CD14-positive monocyte (primary cell): ENCODE measurements around the gene SLAMF7. TPM values are rescaled to one million over a fixed set of nuclear protein-coding genes. Genes with fewer than 3 reads are reported as not detected.
"Not testable (repeated sequence)": the region's sequence is repeated elsewhere in the genome, so short reads cannot be mapped to it uniquely, and the experiment has no call there.

Source experiments
- DNase-seq, 3 donors: peaks; one replicate each; pipeline ENCODE4 v3.0.0-alpha.2; 2011 to 2022
- H2AFZ ChIP-seq: 2 replicates; pipeline ENCODE4 v1.6.0; 2012; ENCODE audit warnings: mild to moderate bottlenecking, low read depth, low read length, inconsistent platforms; ENCODE audit not compliant: insufficient read depth, poor library complexity, severe bottlenecking
- H3K27ac ChIP-seq, 2 donors: 1 replicate in 1 of 2; 2 replicates in 1 of 2; pipeline ENCODE4 v1.5.1; 2012 to 2013; ENCODE audit warnings: low read length in 2 of 2, control low read depth in 1 of 2, inconsistent platforms in 1 of 2, low read depth in 1 of 2, mild to moderate bottlenecking in 1 of 2
- H3K27me3 ChIP-seq, 2 donors: one replicate each; pipeline versions ENCODE4 v1.6.0 to v1.6.1; 2011 to 2013; ENCODE audit warnings: low read length in 2 of 2; ENCODE audit not compliant: control insufficient read depth in 2 of 2, insufficient read depth in 2 of 2
- H3K36me3 ChIP-seq, 2 donors: replicated peaks in 1 of 2; 1 replicate in 1 of 2; 2 replicates in 1 of 2; pipeline versions ENCODE4 v1.5.1 to v1.6.1; 2012 to 2013; ENCODE audit warnings: low read length in 2 of 2, control low read depth in 1 of 2, inconsistent platforms in 1 of 2, mild to moderate bottlenecking in 1 of 2; ENCODE audit not compliant: insufficient read depth in 2 of 2, control insufficient read depth in 1 of 2
- H3K4me1 ChIP-seq, 2 donors: 1 replicate in 1 of 2; 2 replicates in 1 of 2; pipeline versions ENCODE4 v1.5.1 to v1.6.1; 2012 to 2013; ENCODE audit warnings: low read length in 2 of 2, control low read depth in 1 of 2, inconsistent platforms in 1 of 2, mild to moderate bottlenecking in 1 of 2, moderate library complexity in 1 of 2; ENCODE audit not compliant: insufficient read depth in 2 of 2, control insufficient read depth in 1 of 2
- H3K4me2 ChIP-seq: replicated peaks from 2 replicates; pipeline ENCODE3; 2012; ENCODE audit warnings: low read length, moderate library complexity, mild to moderate bottlenecking; ENCODE audit not compliant: poor library complexity, severe bottlenecking; ENCODE audit errors: extremely low read depth
- H3K4me3 ChIP-seq, 3 experiments: fragments of 200-600 bp in 1 of 3; sonication (generic) in 1 of 3; replicated peaks in 1 of 3; 1 replicate in 2 of 3; 2 replicates in 1 of 3; pipeline ENCODE4 v1.5.1; 2011 to 2013; ENCODE audit warnings: low read length in 3 of 3, mild to moderate bottlenecking in 3 of 3, control low read depth in 2 of 3, low read depth in 2 of 3, inconsistent platforms in 1 of 3, moderate library complexity in 1 of 3
- H3K79me2 ChIP-seq: 2 replicates; pipeline ENCODE4 v1.6.0; 2012; ENCODE audit warnings: mild to moderate bottlenecking, control low read depth, inconsistent platforms, low read length, moderate library complexity; ENCODE audit not compliant: insufficient read depth
- H3K9ac ChIP-seq: 2 replicates; pipeline ENCODE4 v1.6.0; 2017; ENCODE audit warnings: low read length, mild to moderate bottlenecking; ENCODE audit not compliant: insufficient read depth, poor library complexity, severe bottlenecking
- H3K9me3 ChIP-seq, 2 donors: replicated peaks in 1 of 2; 1 replicate in 1 of 2; 2 replicates in 1 of 2; pipeline versions ENCODE4 v1.5.1 to v1.6.1; 2012 to 2013; ENCODE audit warnings: low read length in 2 of 2, control low read depth in 1 of 2; ENCODE audit not compliant: control insufficient read depth in 1 of 2, insufficient read depth in 1 of 2
- H4K20me1 ChIP-seq: 2 replicates; pipeline ENCODE4 v1.6.0; 2012; ENCODE audit warnings: mild to moderate bottlenecking, low read length, control low read depth, moderate library complexity; ENCODE audit not compliant: insufficient read depth
- H3K27ac Mint-ChIP-seq, 7 donors: one replicate each; pipeline ENCODE4 v1.8.0; 2020; ENCODE audit warnings: mild to moderate bottlenecking in 7 of 7, mixed read lengths in 7 of 7, moderate library complexity in 6 of 7, inconsistent platforms in 2 of 7
- H3K27me3 Mint-ChIP-seq, 3 donors: one replicate each; pipeline ENCODE4 v1.8.0; 2021 to 2022; ENCODE audit warnings: low read depth in 3 of 3, mild to moderate bottlenecking in 3 of 3, mixed read lengths in 3 of 3, moderate library complexity in 3 of 3, inconsistent platforms in 1 of 3
- H3K36me3 Mint-ChIP-seq, 2 donors: one replicate each; pipeline ENCODE4 v1.8.0; 2020; ENCODE audit warnings: mixed read lengths in 2 of 2, inconsistent platforms in 1 of 2, mild to moderate bottlenecking in 1 of 2
- H3K4me1 Mint-ChIP-seq: one replicate; pipeline ENCODE4 v1.8.0; 2020; ENCODE audit warnings: mild to moderate bottlenecking, mixed read lengths
- H3K4me3 Mint-ChIP-seq, 2 donors: one replicate each; pipeline ENCODE4 v1.8.0; 2020; ENCODE audit warnings: mild to moderate bottlenecking in 2 of 2, mixed read lengths in 2 of 2, moderate library complexity in 1 of 2
- H3K9me3 Mint-ChIP-seq, 7 donors: one replicate each; pipeline ENCODE4 v1.8.0; 2020 to 2022; ENCODE audit warnings: mixed read lengths in 7 of 7, mild to moderate bottlenecking in 6 of 7, moderate library complexity in 6 of 7, inconsistent platforms in 2 of 7
- WGBS: methylation state at CpG from one replicate; pipeline ENCODE4 v1.1.5; 2013; ENCODE audit warnings: missing lambda C conversion rate; ENCODE audit not compliant: insufficient coverage; 5-methylcytosine and 5-hydroxymethylcytosine counted together
- intact Hi-C, 2 donors: fragments of 100-400 bp; cut with micrococcal nuclease; formaldehyde crosslinking; loops; one replicate each; pipeline versions ENCODE4 v1.15.0 to v1.15.1; 2023
- polyA plus RNA-seq, 3 donors: library from polyadenylated mRNA; depleted of rRNA in 1 of 3; unstranded in 2 of 3; stranded (reverse) in 1 of 3; fragments of 300-500 nt in 2 of 3; fragments of >200 nt in 1 of 3; fragmentation: Illumina TruSeq in 2 of 3; gene quantifications; 1 replicate in 2 of 3; 2 replicates in 1 of 3; pipeline ENCODE4 v1.2.3, GENCODE V29; 2012 to 2021
- TF ChIP-seq, protein P1 (sequence below): fragments of 200-600 bp; IDR thresholded peaks from one replicate; pipeline ENCODE4 v1.8.0; 2022; ENCODE audit warnings: antibody characterized with exemption, mild to moderate bottlenecking

SLAMF7 gene
- polyA plus RNA-seq, 3 donors: 15.4 to 16.0 (median 15.8) TPM

DNA sequence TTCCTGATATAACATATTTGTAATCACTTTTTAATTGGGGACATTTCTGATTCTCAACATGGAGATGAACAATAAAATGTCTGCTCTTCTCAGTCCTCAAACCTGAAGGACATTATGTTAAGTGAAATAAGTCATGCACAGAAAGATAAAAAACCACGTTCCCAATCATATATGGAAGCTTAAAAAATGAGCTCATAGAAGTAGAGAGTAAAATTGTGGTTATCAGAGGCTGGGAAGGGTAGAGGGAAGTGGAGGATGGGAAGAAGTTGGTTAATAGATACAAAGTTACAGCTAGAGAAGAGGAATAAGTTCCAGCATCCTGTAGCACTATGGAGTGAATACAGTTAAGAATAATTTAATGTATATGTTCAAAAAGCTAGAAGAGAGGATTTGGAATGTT is 25.9 kb upstream of the SLAMF7 start:
- H4K20me1 ChIP-seq: peaks cover 10% of the 10 kb centered on the region
- TF ChIP-seq, protein P1, sequence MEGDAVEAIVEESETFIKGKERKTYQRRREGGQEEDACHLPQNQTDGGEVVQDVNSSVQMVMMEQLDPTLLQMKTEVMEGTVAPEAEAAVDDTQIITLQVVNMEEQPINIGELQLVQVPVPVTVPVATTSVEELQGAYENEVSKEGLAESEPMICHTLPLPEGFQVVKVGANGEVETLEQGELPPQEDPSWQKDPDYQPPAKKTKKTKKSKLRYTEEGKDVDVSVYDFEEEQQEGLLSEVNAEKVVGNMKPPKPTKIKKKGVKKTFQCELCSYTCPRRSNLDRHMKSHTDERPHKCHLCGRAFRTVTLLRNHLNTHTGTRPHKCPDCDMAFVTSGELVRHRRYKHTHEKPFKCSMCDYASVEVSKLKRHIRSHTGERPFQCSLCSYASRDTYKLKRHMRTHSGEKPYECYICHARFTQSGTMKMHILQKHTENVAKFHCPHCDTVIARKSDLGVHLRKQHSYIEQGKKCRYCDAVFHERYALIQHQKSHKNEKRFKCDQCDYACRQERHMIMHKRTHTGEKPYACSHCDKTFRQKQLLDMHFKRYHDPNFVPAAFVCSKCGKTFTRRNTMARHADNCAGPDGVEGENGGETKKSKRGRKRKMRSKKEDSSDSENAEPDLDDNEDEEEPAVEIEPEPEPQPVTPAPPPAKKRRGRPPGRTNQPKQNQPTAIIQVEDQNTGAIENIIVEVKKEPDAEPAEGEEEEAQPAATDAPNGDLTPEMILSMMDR: no peak
- Mint-ChIP-seq H3K27me3 (peaks cover 0 to 2% (median 0%) of the 10 kb centered on the region in 3 donors), H3K4me3 (peak overlapping the region in 1 of 2 donors; percentile 68), H3K4me1 (peaks cover 38% of the 10 kb centered on the region), H3K36me3 (no peaks in the 10 kb centered on the region), H3K9me3 (no peaks in the 10 kb centered on the region), H3K27ac (peak overlapping the region in 3 of 7 donors; percentile 97 to 98 (median 98))
- peak in 2 of 3 donors; percentile 49 to 62 for DNase-seq
- H3K9me3 ChIP-seq: no peaks in the 10 kb centered on the region
- H3K4me1 ChIP-seq: peaks cover 51 to 67% of the 10 kb centered on the region in 2 donors
- no peaks in the 10 kb centered on the region for H3K36me3 ChIP-seq
- H3K9ac ChIP-seq: peak overlapping the region; percentile 7
- no peak overlapping the region for H2AFZ ChIP-seq
- H3K27ac ChIP-seq: peak overlapping the region; percentile 94 to 98
- peak overlapping the region; percentile 94 for H3K4me2 ChIP-seq
- peaks cover 43% of the 10 kb centered on the region for H3K79me2 ChIP-seq
- H3K4me3 ChIP-seq: peak overlapping the region in 1 of 3 experiments; percentile 99
- intact Hi-C loops: no loop called here
- no CpG with 5 or more reads among the region's 1 CpG for WGBS
- H3K27me3 ChIP-seq: no peaks in the 10 kb centered on the region

DNA sequence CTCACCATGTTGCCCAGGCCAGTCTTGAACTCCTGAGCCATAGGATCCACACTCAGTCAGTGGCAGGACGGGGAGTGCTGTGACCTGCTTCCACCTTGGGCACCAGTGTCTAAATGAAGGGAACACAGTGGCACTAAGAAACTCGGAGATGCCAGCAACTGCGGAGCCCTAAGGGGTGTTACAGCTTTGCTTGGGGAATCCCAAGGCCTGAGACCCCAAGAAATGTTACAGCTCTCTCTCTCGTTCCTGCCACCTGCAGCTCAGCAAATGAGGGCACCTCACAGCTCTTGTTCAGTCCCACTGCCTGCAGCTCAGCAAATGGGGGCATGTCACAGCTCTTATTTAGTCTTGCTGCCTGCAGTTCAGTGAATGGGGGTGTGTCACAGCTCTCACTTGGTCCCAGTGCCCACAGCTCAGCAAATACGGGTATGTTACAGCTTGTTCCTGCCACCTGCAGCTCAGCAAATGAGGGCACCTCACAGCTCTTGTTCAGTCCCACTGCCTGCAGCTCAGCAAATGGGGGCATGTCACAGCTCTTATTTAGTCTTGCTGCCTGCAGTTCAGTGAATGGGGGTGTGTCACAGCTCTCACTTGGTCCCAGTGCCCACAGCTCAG is 24.9 kb upstream of the SLAMF7 start:
- H3K4me3 ChIP-seq, H3K9me3 Mint-ChIP-seq, H3K4me3 Mint-ChIP-seq, H3K36me3 ChIP-seq, H3K9me3 ChIP-seq, intact Hi-C loops, H3K27me3 Mint-ChIP-seq, DNase-seq, H3K9ac ChIP-seq, H3K27me3 ChIP-seq, H2AFZ ChIP-seq, H3K4me2 ChIP-seq, H3K36me3 Mint-ChIP-seq: not testable (repeated sequence)
- H4K20me1 ChIP-seq: peaks cover 10% of the 10 kb centered on the region
- H3K4me1 ChIP-seq: peaks cover 51 to 67% of the 10 kb centered on the region in 2 donors
- 91% methylated on average over 3 of the region's 5 CpGs for WGBS
- peak overlapping the region in 4 of 7 donors; percentile 28 to 63 (median 52) for H3K27ac Mint-ChIP-seq
- H3K79me2 ChIP-seq: peaks cover 33% of the 10 kb centered on the region
- peaks cover 48% of the 10 kb centered on the region for H3K4me1 Mint-ChIP-seq
- H3K27ac ChIP-seq: peak overlapping the region in 1 of 2 donors; percentile 98
